ENCODE results near the gene AGTPBP1.

- no peak for TF ChIP-seq CTCF (IDR thresholded peaks at IDR 0.05)
- TF ChIP-seq POLR2A (IDR thresholded peaks at IDR 0.05) = no peak
Measured at GRCh38 chr9:85533538-85533937, 208.2 kb downstream of the AGTPBP1 start.
